GM06990 (cell line): Measurements from ENCODE around the gene ARHGAP20.

Experiments used
- DNase-seq: peaks from one replicate; pipeline ENCODE4 v3.0.0-alpha.2; 2011; ENCODE audit not compliant: insufficient read length; ENCODE audit errors: extremely low read depth
- H3K27me3 ChIP-seq: replicated peaks from 2 replicates; pipeline ENCODE4 v1.6.0; 2011; ENCODE audit warnings: low read length; ENCODE audit not compliant: control insufficient read depth, insufficient read depth
- H3K36me3 ChIP-seq: 2 replicates; pipeline ENCODE4 v1.5.1; 2011; ENCODE audit warnings: low read length; ENCODE audit not compliant: control insufficient read depth, insufficient read depth
- H3K4me3 ChIP-seq: replicated peaks from 2 replicates; pipeline ENCODE4 v1.5.1; 2011; ENCODE audit warnings: low read depth, mild to moderate bottlenecking, control low read depth, low read length
- TF ChIP-seq, protein P1 (sequence below): IDR thresholded peaks from 2 replicates; pipeline ENCODE4 v1.5.1; 2011; ENCODE audit warnings: low read length, control low read depth, mild to moderate bottlenecking, inconsistent platforms; ENCODE audit not compliant: insufficient read depth, poor library complexity, severe bottlenecking

Gene ARHGAP20

DNA sequence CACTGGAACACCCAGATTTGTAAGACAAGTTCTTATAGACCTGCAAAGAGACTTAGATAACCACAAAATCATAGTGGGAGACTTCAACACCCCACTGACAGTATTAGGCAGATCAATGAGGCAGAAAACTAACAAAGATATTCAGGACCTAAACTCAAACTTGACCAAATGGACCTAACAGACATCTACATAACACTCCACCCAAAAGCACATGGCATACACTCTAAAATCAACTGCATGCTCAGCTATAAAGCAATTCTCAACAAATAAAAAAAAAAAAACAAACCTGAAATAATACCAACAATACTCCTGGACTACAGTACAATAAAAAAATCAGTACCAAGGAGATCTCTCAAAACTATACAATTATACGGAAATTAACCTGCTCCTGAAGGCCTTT is 167.5 kb downstream of the ARHGAP20 start:
- DNase-seq = no peak
- TF ChIP-seq, protein P1, sequence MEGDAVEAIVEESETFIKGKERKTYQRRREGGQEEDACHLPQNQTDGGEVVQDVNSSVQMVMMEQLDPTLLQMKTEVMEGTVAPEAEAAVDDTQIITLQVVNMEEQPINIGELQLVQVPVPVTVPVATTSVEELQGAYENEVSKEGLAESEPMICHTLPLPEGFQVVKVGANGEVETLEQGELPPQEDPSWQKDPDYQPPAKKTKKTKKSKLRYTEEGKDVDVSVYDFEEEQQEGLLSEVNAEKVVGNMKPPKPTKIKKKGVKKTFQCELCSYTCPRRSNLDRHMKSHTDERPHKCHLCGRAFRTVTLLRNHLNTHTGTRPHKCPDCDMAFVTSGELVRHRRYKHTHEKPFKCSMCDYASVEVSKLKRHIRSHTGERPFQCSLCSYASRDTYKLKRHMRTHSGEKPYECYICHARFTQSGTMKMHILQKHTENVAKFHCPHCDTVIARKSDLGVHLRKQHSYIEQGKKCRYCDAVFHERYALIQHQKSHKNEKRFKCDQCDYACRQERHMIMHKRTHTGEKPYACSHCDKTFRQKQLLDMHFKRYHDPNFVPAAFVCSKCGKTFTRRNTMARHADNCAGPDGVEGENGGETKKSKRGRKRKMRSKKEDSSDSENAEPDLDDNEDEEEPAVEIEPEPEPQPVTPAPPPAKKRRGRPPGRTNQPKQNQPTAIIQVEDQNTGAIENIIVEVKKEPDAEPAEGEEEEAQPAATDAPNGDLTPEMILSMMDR = no peak
- H3K36me3 ChIP-seq = no peaks in the 10 kb centered on the region
- no peak overlapping the region for H3K4me3 ChIP-seq
- no peaks in the 10 kb centered on the region; the same call in 1 of the 2 replicates for H3K27me3 ChIP-seq

DNA sequence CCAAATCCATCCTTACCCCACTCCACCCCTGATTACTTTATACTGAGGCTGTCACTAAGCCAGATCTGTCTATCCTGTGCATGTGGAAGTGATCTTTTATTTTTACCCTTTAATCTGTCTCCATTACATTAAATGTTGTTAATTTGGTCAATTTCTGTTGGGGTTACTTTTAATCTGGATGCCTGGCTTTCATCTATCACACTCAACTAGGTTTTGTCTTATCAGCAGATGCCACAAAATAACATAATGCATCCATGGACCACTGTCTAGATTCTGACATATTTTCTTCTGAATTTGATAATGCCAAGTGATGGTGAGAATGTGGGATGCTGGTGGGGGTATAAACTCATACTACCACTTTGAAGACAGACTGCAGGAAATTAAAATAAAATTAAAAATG is 174.1 kb downstream of the ARHGAP20 start:
- TF ChIP-seq, protein P1 = no peak
- no peak overlapping the region for H3K4me3 ChIP-seq
- peaks cover 1% of the 10 kb centered on the region; the same call in 1 of the 2 replicates for H3K27me3 ChIP-seq

DNA sequence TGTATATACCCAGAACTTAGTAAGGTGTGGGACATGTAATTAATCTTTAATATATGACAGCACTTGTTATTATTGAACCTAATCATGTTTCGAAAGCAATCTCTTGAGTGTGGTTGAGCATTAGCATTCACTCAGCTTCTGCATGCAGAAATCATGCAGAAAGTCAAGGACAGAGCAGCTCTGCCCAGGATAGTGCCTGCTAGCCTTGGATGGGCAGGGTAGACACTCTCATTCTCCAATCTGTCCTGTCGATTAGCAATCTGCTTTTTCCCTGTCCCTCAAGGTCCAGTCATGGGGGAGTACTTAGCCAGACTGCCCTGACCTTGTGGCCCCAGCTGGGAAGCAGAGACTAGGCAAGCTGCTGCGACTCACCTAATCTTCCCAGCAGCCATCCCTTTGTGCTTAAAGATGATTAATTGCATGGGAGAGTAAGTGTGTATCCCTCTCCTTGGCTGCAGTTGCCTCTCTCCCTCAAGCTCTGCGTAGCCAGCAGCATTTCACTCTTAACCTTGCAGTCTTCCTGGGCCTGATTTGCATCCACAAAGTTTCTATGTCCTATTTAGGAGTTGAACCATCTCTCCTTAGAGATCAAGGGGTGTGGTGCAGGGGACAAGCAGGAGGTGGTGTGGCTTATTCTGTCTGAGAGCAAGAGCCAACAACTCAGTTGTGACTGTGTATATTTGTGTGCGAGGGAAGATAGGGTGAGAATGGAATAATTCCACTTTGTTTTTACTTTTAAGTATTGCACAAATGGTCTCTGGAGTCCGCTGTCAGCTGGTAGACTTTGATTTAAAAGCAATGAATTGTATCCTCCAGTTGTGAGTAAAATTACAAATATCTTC is 181.1 kb downstream of the ARHGAP20 start:
- TF ChIP-seq, protein P1 = no peak
- Histone ChIP-seq H3K4me3 (no peak overlapping the region), H3K36me3 (no peaks in the 10 kb centered on the region), H3K27me3 (no peaks in the 10 kb centered on the region; the same call in none of the 2 replicates)
- DNase-seq = no peak

More for the DNA sequence above, 174.1 kb downstream of the ARHGAP20 start:
- no peak for DNase-seq
- no peaks in the 10 kb centered on the region for H3K36me3 ChIP-seq

DNA sequence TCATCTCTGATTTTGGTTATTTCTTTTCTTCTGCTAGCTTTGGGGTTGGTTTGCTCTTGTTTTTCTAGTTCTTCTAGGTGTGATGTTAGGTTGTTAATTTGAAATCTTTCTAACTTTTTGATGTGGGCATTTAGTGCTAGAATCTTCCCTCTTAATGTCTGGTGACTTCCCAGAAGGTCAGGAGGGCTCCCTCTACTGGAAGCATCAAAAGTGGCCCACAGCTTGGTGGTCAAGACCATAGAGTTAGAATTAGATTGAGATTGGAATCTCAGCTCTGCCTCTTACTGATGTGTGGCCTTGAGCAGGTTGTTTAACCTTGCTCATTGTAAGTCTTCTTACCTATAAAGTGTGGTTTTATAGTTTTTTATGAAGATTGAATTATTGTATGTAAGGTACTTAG is 183.2 kb downstream of the ARHGAP20 start:
- H3K36me3 ChIP-seq = no peaks in the 10 kb centered on the region
- H3K4me3 ChIP-seq = no peak overlapping the region
- DNase-seq = no peak
- no peaks in the 10 kb centered on the region; the same call in none of the 2 replicates for H3K27me3 ChIP-seq
- TF ChIP-seq, protein P1 = peak; percentile 44

DNA sequence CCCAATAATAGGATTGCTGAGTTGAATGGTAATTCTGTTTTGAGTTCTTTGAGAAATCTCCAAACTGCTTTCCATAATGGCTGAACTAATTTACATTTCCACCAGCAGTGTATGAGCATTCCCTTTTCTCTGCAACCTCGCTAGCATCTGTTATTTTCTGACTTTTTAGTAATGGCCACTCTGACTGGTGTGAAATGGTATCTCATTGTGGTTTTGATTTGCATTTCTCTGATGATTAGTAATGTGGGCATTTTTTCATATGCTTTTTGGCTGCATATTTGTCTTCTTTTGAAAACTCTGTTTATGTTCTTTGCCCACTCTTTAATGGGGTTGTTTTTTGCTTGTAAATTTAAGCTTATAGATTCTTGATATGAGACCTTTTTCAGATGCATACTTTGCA is 185.1 kb downstream of the ARHGAP20 start:
- Histone ChIP-seq H3K36me3 (no peaks in the 10 kb centered on the region), H3K27me3 (no peaks in the 10 kb centered on the region; the same call in 1 of the 2 replicates), H3K4me3 (no peak overlapping the region)
- TF ChIP-seq, protein P1 = no peak
- DNase-seq = no peak
